GM12874 (cell line): ENCODE measurements around the gene HOMER3.

Experiments used
- CTCF ChIP-seq: IDR thresholded peaks from 2 replicates; pipeline ENCODE4 v1.5.1; 2011; ENCODE audit warnings: low read depth, mild to moderate bottlenecking, control low read depth, low read length, moderate library complexity; ENCODE audit not compliant: insufficient read depth

The HOMER3 gene

GRCh38 chr19:18901491-18901890 is 39.5 kb downstream of the HOMER3 start:
- no peak for TF ChIP-seq CTCF

GRCh38 chr19:18900700-18901481 is 40.1 kb downstream of the HOMER3 start:
- no peak for TF ChIP-seq CTCF

GRCh38 chr19:18899624-18900560 is 41.1 kb downstream of the HOMER3 start:
- no peak for TF ChIP-seq CTCF

GRCh38 chr19:18898607-18899408 is 42.2 kb downstream of the HOMER3 start:
- no peak for TF ChIP-seq CTCF

GRCh38 chr19:18898081-18898606 is 42.9 kb downstream of the HOMER3 start:
- no peak for TF ChIP-seq CTCF

GRCh38 chr19:18897094-18898029 is 43.7 kb downstream of the HOMER3 start:
- TF ChIP-seq CTCF, result no peak
